ENCODE results near the gene TP53I3. TPM values are rescaled to one million over a fixed set of nuclear protein-coding genes. Genes with fewer than 3 reads are reported as not detected.

TP53I3 gene, protein sequence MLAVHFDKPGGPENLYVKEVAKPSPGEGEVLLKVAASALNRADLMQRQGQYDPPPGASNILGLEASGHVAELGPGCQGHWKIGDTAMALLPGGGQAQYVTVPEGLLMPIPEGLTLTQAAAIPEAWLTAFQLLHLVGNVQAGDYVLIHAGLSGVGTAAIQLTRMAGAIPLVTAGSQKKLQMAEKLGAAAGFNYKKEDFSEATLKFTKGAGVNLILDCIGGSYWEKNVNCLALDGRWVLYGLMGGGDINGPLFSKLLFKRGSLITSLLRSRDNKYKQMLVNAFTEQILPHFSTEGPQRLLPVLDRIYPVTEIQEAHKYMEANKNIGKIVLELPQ
- 171 and 188 TPM in 2 replicates for total RNA-seq

DNA sequence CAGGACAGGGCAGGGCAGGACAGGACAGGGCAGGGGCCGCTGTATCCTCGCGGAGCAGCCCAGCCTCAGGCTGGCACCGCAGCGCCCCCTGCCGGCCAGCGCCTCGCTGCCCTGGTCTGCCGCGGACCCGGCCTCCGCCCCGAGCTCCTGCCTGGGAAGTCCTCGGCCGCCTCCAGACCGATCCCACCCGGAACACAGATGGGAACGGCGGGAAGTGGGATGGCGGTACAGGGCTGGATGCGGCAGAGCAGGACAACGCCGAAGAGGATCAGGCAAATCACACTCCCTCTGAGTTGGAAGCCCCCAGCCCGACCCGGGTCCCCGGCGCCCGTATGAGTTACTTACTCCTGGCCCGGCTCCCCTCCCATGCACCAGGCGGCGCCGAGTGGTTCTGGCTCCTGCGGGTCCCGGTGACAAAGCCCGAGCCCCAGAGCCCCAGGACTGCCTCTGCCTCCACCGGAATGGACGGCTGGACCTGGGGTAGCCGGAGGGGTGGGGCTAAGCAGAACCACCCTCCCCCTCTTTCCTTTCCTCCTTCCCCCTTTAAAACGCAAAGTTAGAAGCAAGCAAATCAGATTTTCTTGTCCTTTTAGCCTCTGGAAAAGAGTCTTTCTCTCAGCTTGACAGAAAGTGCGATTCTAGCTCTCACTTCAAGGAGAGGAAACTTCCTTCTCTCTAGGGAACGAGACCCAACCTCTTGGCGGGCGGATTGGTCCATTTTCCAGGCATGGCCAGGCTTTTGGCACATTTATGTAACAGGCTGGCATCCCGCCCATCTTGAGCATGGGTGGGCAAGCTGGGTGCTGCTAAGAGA lies at the start of gene TP53I3:
Gene TP53I3, minus strand, starts transcription at position 449 of the 814 bp plus-strand sequence. CDS start 508 bp downstream, outside the sequence.

DNA sequence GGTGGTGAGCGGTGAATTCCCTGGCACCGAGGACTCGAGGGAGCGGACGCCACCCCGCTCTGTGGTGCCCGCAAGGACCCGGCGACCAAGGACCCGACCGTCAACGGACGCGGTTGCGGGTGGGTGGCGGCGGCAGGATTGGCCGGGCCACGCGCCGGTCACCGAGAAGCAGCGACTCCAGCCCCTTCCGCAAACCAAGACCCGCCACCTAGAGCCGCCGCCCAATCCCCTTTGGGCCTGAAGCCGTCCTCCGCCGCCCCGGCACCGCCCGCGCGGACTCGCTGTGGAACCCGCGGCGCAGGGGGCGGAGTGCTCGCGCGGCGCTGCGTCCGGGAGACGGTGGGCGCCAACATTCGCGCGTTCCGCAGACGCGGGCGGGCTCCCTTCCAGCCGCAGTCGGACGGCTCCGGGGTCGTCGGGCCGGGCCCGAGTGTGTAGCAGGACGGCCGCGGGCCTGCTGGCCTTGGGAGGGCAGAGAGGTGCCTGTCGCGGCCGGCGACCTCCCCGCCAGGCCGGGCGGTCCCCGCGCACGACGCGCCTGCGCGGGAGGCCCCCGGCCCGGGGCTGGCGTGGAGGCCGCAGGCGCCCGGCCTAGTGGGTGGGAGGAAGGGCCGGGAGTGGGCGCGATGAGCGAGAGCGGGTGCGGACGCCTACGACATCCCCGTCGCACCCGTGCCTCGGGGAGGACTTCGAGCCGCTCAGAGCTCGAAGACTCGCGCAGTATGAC lies 38.7 kb upstream of the TP53I3 start, which contains the start of the genes FAM228B and PFN4:
Gene FAM228B, plus strand, starts transcription at position 275 of the 727 bp plus-strand sequence. CDS start 893 bp downstream, outside the sequence.
Gene PFN4, minus strand, starts transcription at position 140 of the 727 bp plus-strand sequence. CDS start 799 bp downstream, outside the sequence.

DNA sequence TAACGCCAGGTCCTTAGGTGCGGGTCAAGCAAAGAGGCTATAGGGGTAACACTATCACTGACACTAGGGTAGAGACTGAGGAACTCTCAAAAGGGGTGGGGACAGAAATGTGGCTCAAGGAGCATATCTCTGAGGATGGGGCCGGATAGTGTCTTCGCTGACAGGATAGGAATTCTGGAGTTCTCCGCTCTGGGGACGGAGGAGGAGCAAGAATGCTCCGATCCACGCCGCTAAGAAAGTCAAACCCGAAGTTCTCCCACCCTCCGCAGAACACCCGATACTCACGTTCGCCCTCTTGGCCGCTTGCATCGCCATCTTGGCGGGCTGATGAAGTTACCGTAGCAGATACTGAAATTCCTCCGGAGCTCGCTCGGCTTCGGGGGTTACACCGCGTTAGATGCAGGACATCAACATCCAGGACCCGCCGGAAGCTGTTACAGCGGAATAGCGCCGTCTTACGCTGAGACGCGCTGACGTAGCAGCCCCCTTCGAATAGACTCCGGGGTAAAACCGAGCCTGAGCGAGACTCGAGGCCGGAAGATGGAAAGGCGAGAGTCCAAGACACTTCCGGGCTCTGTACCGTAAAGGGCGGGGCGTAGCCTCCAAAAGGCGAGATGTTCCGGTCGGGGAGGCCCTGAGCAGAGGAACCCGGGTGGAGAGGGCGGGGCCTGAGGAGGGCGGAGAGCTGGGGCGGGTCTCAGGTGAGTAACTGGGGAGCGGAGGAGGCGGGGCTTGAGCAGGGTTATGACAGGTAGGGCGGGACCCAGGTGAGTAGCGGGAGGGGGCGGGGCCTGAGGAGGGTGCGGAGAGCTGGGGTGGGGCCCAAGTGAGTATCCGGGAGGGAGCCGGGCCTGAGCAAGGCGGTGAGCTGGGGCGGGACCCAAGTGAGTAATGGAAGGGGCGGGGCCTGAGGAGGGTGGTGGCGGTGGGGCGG lies 8.5 kb downstream of the TP53I3 start, which contains the start of gene SF3B6:
Gene SF3B6, minus strand, starts transcription at position 412 of the 934 bp plus-strand sequence. Its CDS starts 97 bp downstream, at position 315.

DNA sequence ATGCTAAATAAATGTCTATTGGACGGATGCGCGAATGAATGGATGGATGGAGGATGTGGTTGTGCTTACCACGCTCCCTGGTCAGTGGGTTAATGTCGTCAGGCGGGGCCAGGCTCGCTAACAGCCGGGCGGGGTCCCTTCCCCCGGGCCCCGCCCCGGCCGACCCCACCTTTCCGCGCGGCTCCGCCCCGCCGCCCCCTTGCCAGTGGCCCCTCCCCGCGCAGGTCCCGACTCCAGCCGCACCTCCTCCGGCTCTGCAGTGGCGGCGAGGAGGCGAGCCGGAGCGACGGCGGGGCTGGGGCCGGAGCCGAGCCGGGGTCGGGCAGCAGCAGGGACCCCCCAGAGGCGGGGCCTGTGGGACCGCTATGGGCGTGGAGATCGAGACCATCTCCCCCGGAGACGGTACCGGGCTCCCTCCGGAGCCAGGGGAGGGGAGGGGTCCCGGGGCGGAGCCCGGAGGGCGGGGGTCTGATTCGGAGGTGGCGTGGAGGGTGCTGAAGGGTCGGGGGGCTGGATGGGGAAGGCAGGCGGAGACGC lies 35.1 kb downstream of the TP53I3 start, which contains the start of gene FKBP1B:
Gene FKBP1B, plus strand, starts transcription at position 257 of the 537 bp plus-strand sequence. Its CDS starts 109 bp downstream, at position 366.

DNA sequence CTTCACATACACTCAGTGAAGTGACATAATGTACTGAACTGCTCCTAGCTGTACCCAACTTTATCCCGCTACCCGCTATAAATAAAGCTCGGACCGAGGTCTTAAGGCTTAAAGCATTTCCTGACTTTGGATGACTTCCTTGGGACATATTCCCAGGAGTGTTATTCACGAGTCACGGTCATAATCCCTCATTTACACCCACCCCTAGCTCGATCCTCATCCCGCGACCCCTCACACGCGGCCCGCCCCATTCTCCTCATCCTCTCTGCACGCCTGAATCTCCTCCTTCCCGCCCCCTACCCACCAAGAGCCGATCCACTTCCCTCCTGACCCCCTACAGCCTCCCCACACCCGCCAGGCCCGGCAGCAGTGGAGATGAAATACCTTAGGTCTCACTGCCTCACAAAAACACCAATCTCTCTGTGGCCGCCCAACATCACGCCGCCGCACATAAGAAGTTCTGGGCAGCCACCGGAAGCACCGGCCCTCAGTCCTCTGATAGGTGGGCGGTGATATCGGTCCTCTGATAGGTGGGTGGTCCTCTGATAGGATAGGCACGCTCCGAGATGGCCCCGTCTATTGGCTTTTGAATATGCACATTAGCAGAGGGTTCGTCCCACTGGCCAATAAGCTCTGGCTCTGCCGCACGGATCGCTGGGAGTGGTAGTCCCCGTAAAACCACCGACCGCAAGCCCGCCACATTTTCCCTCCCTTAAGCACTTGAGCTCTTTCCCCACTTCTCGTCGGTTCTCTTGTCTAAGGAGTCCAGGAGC lies 37.5 kb downstream of the TP53I3 start, which contains the start of gene WDCP:
Gene WDCP, minus strand, starts transcription at position 462 of the 773 bp plus-strand sequence. CDS start 7,897 bp downstream, outside the sequence.

Small RNA genes lying within 50 kb of the gene (small RNA-seq; reads per million reads assigned to genes)
- gene RNU6-370P, result not detected

Other genes with a start within 250 kb of the TP53I3 start
- gene ATAD2B, start 157.7 kb downstream of the TP53I3 start, total RNA-seq, result 13.2 and 21.6 TPM in 2 replicates
- 11.1 and 14.5 TPM in 2 replicates for gene UBXN2A, start 144.4 kb downstream of the TP53I3 start, total RNA-seq
- gene MFSD2B, start 74.7 kb downstream of the TP53I3 start, total RNA-seq, result under 0.01 TPM in 1 of 2 replicates, not detected in the other
- 5.1 and 9.1 TPM in 2 replicates for gene WDCP, start 37.4 kb downstream of the TP53I3 start, total RNA-seq
- 17.5 and 41.6 TPM in 2 replicates for gene FKBP1B, start 35.1 kb downstream of the TP53I3 start, total RNA-seq
- gene SF3B6, start 8.5 kb downstream of the TP53I3 start, total RNA-seq, result 102 and 156 TPM in 2 replicates
- gene PFN4, start 38.5 kb upstream of the TP53I3 start, total RNA-seq, result 2.4 TPM in 2 replicates
- 5.1 and 13.7 TPM in 2 replicates for gene FAM228B, start 38.6 kb upstream of the TP53I3 start, total RNA-seq
- 1.6 and 3.9 TPM in 2 replicates for gene FAM228A, start 90.2 kb upstream of the TP53I3 start, total RNA-seq

Data from placental epithelial cell (primary cell).